Right lobe of liver (tissue), 4 donors: Measurements from ENCODE around the gene SHISAL2A.

Experiments
- POLR2A ChIP-seq: fragments of 450-650 bp; IDR thresholded peaks from one replicate; pipeline ENCODE4 v1.6.1; 2017; ENCODE audit warnings: antibody characterized with exemption, mild to moderate bottlenecking
- TF ChIP-seq, protein P1 (sequence below), 4 donors: fragments of 200-600 bp in 3 of 4; fragments of 450-650 bp in 1 of 4; IDR thresholded peaks; one replicate each; pipeline versions ENCODE4 v1.5.1 to v1.8.0; 2016 to 2022; ENCODE audit warnings: antibody characterized with exemption in 4 of 4, mild to moderate bottlenecking in 2 of 4
- donor health status: DM: no; HTN: no; CAD: no.
- donor health status: DM: no; HTN: no; CAD: no.
- donor health status: DM: no; HTN: yes; CAD: no.

DNA sequence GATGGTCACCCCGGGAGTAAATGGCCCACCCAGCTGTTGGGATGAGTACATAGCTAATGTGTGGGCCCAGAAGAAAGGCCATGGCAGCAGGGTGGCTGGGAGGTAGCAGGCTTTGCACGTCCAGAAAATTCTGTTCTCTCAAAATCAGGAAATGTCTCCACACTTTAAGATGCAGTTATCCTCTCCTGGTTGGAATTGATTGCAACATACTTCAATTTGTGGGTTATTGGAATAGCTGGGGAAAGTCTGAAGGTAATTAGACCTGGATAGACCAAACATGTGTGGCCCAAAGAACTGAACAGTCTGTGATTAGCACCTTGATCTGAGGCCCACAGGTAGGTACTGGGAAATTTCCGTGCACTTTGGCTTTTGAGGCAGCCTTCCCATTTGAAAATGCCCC is 35.0 kb downstream of the SHISAL2A start:
- TF ChIP-seq, protein P1, sequence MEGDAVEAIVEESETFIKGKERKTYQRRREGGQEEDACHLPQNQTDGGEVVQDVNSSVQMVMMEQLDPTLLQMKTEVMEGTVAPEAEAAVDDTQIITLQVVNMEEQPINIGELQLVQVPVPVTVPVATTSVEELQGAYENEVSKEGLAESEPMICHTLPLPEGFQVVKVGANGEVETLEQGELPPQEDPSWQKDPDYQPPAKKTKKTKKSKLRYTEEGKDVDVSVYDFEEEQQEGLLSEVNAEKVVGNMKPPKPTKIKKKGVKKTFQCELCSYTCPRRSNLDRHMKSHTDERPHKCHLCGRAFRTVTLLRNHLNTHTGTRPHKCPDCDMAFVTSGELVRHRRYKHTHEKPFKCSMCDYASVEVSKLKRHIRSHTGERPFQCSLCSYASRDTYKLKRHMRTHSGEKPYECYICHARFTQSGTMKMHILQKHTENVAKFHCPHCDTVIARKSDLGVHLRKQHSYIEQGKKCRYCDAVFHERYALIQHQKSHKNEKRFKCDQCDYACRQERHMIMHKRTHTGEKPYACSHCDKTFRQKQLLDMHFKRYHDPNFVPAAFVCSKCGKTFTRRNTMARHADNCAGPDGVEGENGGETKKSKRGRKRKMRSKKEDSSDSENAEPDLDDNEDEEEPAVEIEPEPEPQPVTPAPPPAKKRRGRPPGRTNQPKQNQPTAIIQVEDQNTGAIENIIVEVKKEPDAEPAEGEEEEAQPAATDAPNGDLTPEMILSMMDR (IDR thresholded peaks at IDR 0.05): no peak
- TF ChIP-seq POLR2A: no peak
